H54 (cell line): ENCODE measurements around the gene SRSF6.
"Not testable (repeated sequence)": the region's sequence is repeated elsewhere in the genome, so short reads cannot be mapped to it uniquely, and the experiment has no call there.

Experiments used
- DNase-seq: peaks from one replicate; pipeline ENCODE4 v3.0.0; 2011; ENCODE audit warnings: low spot score, mixed read lengths; ENCODE audit not compliant: insufficient read length
- FAIRE-seq: peaks from 3 replicates; lab custom pipeline; 2011; peaks lifted over from hg19 to GRCh38; lab: Jason Lieb, UNC
- POLR2A ChIP-seq: IDR thresholded peaks from 2 replicates; pipeline ENCODE4 v1.6.1; 2011; ENCODE audit warnings: low read depth, mild to moderate bottlenecking, low read length

SRSF6 gene

DNA sequence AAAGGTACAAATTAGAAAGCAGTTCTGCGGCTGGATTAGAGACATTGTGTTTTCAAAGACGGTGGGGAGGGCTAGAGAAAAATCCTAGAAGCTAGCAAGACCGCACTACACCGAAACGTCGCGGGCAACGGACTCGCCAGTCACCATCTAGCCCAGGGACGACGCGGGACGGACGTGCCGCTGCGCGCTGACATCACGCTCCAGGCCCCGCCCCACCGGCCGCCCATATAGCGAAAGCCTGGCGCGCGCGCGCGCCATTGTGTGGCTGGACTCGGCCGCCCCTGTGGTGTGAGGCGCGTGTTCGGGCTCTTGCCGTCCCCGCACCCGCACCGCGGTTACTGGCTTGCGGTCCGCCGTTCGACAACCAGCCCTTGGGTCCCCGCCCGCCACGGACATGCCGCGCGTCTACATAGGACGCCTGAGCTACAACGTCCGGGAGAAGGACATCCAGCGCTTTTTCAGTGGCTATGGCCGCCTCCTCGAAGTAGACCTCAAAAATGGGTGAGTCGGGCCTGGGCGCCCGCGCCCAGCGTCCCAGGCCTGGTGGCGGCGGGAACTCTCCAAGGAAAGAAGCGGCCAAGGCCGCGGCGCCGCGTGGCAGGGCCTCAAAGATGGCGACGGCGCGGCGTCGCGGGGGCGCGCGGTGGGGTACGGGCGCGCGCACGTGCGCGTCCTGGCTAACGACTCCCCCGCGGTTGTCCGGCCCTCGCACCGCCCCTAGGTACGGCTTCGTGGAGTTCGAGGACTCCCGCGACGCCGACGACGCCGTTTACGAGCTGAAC is at the start of gene SRSF6:
TSS of gene SRSF6 (plus strand) at position 257 of the 782 bp plus-strand sequence. CDS start at position 395, 138 bp downstream.
- FAIRE-seq: no peak
- peak; percentile 98 for TF ChIP-seq POLR2A
- DNase-seq: peak; percentile 85

GRCh38 chr20:43408848-43409576 is 48.7 kb upstream of the SRSF6 start:
- DNase-seq (no peak), FAIRE-seq (no peak)
- no peak for TF ChIP-seq POLR2A

GRCh38 chr20:43409577-43409913 is 48.2 kb upstream of the SRSF6 start:
- no peak for TF ChIP-seq POLR2A
- FAIRE-seq: no peak
- DNase-seq: no peak

DNA sequence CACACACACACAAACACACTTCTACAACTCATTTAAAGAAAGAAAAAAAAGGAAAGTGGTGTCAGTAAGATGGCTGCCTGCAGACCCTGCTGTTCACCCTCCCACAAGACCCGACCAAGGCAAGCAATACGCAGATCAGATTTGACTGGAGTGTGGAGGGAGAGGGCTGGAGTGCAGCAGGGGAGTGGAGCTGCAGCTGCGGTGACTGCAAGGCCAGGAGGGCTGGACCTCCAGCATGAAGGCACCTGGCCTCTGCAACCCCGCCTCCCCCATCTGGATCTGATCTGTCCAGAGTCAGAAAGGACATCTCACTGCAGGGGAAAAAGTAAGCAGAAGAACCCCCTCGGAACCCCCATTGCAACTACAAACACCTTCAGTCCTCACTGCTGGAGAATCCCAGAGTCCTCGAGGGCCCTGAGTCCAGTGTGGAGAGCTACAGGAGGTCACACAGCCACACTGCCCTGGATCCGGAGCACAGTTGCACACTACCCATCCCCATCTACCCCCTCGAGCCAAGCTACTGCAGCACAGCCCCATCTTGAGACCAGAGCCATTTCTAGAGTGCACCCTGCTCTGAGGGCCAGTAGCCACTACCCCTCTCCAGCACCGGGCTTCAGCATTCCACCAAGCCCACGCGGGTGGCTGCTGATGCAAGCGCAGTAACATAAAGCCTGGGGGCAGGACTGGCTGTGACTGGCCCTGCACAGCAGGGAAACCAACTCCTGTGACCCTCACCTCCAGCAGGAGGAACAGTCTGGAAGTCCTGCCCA is 41.9 kb upstream of the SRSF6 start:
- DNase-seq (no peak), FAIRE-seq (no peak)
- no peak for TF ChIP-seq POLR2A

DNA sequence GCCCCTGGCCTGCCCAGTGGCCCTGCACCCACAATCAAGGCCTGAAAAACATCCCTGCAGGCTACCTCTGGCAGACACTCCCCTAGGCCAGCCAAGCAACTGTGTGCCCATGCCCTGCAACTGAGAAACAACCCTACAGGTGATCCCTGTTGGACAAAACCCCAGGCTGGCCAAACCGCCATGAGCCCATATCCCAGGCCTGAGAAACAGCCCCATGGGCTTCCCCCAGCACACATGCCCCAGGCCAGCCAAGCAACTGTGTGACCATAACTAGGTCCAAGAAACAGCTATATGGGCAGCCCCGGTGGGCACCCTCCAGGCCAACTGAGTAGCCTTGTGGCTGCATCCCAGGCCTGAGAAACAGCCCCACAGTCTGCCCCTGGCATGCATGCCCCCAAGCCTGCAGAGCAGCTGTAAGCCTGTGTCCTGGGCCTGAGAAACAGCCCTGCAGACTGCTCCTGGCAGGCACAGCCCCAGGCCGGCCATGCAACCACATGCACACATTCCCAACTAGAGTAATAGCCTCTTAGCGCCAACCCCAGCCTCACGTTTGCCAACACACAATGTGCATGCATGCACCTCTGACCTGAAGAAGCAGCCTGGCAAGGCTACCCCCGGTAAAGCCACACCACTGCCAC is 41.0 kb upstream of the SRSF6 start:
- TF ChIP-seq POLR2A: no peak
- no peak for DNase-seq
- FAIRE-seq: no peak

- TF ChIP-seq POLR2A: no peak
- no peak for DNase-seq
- no peak for FAIRE-seq
Observed at GRCh38 chr20:43420192-43420591, 37.5 kb upstream of the SRSF6 start.

- not testable (repeated sequence) for DNase-seq, FAIRE-seq
Observed at GRCh38 chr20:43420913-43421312, 36.8 kb upstream of the SRSF6 start.

GRCh38 chr20:43426172-43426571 is 31.5 kb upstream of the SRSF6 start:
- DNase-seq (no peak), FAIRE-seq (no peak)
- TF ChIP-seq POLR2A: no peak

GRCh38 chr20:43430265-43431133 is 27.2 kb upstream of the SRSF6 start:
- DNase-seq (no peak), FAIRE-seq (no peak)

GRCh38 chr20:43431134-43431519 is 26.6 kb upstream of the SRSF6 start:
- no peak for DNase-seq
- no peak for TF ChIP-seq POLR2A
- no peak for FAIRE-seq

More at GRCh38 chr20:43430265-43431133, 27.2 kb upstream of the SRSF6 start:
- TF ChIP-seq POLR2A: no peak

DNA sequence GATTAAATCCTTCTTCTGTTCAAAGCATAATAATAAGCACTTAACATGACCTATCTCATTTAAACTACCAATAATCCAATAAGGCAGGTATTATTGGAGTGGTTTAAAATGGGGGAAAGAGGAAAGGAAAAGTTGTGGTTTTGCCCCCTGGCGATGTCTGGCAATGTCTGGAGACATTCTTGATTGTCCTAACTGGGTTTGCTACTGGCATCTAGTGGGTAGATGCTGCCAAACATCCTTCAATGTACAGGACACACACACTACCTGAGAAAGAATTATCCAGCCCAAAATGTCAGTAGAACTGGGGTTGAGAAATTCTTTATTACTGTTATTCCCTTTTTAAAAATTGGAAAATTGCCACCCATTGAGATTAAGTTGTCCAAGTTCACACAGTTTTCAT is 25.2 kb upstream of the SRSF6 start:
- no peak for TF ChIP-seq POLR2A
- DNase-seq (no peak), FAIRE-seq (no peak)

DNA sequence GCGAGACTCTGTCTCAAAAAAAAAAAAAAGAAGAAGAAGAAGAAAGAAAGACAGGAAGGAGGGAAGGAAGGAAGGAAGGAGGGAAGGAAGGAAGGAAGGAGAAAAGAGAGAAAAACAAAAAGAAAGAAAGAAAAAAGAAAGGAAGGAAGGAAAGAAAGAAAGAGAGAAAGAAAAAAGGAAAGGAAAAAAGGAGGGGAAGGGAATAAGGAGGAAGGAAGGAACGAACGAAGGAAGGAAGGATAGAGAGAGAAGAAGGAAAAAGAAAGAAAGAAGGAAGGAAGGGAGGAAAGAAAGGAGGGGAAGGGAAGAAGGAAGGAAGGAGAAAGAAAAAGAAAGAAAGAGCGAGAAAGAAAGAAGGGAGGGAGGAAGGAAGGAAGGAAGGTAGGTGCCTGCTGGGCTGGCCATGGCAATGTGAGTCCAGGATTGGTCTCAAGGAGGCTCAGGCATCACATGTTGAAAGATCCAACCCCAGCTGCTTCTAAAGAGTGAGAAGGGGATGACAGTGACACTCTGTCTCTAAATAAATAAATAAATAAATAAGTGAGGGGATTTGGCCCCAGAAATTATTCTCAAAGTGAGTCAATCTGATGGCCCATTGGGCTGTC is 24.3 kb upstream of the SRSF6 start:
- no peak for TF ChIP-seq POLR2A
- no peak for FAIRE-seq
- no peak for DNase-seq
